C1 segment of cervical spinal cord (tissue), 14 donors: Measurements from ENCODE around the gene MAPK7.

Experiments
- DNase-seq, 14 donors: peaks; one replicate each; lab custom pipeline; 2025; lab: John Stamatoyannopoulos, UW

MAPK7 gene

GRCh38 chr17:19415806-19416775, 37.8 kb downstream of the MAPK7 start:
- no peak for DNase-seq

DNA sequence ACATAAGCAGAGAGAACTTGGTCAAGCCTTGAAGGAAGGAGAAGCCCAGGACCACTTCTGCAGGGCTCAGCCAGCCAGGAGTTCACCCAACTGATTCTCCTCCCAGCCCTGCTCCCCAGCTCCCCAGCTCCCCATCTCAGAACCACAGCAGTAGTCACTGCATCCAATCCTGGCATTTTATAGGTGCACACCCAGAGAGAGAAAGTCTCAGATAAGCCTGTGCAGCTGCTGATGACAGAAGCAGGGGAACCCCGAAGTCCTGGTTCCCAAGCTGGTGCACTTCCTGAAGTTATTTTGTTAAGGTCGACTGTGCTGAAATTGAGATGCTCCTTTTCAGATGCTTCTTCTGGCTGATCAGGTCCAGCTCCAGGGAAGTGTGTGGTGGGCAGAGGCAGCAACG, 39.3 kb downstream of the MAPK7 start:
- no peak for DNase-seq

DNA sequence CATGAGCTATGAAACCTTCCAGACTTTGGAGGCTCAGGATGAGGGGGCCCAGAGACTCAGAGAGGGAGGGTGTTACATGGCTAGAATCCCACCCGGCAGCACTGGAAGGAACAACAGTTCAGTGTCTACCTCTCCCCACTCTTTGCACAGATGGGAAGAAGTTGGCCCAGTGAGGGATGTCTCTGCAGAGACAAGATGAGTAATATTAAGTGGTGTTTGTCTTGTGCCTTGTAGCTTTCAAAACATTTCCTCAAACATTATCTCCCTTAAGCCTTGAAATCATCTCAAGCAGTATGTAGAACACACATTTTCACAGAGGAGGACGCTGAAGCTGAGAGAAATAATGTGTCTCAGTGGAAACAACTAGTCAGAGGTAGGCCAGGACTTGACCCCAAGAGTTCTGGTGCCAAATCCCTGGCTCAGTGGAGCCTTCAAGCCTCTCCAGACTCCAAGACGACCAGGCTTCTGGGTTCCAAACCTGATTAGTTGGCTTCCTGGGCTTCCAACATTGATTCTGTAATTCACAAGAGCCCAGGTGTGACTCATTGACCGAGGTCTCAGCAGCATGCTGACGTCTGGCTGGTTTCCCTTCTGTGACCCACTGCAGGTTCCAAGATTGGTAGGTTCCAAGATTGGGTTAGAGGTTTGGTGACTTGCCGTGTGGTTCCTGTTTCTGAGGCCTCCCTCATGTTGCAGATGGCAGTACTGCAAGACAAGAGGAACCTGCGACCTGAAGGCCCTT, 40.1 kb downstream of the MAPK7 start:
- DNase-seq, result peak in 1 of 14 donors; percentile 21

DNA sequence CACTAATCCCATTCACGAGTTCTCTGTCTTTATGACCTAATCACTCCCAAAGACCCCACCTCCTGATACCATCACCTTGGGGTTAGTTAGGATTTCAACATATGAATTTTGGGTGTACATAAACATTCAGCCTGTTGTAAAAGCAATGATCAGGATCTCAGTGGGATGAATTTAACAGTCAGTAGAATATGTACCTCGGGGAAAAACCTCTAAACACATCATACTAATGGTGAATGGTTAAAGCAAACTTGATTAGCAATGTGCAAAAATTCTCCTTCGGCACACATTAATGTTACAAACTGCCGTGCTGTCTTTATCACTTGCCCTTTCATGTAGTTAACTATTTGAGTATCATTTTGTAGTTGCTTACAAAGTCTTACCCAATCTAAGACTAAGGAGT, 42.9 kb downstream of the MAPK7 start:
- no peak for DNase-seq

DNA sequence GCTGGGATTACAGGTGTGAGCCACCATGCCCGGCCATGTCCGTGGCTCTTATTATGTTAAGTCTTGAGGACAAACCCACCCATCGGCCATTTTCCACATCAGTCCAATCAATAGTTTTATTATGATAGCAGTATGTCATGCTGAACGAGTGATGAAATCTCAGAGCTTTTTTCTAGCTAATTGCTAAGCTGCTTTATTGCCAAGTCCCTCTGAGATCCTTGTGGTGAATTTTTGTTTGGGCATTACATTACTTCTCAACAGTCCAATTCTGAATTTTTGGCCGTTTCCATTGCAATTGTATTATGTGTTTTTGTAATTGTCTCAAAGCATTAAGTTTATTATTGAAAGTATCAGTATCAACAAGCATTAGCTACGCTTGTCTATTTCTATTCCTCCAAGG, 43.6 kb downstream of the MAPK7 start:
- no peak for DNase-seq

DNA sequence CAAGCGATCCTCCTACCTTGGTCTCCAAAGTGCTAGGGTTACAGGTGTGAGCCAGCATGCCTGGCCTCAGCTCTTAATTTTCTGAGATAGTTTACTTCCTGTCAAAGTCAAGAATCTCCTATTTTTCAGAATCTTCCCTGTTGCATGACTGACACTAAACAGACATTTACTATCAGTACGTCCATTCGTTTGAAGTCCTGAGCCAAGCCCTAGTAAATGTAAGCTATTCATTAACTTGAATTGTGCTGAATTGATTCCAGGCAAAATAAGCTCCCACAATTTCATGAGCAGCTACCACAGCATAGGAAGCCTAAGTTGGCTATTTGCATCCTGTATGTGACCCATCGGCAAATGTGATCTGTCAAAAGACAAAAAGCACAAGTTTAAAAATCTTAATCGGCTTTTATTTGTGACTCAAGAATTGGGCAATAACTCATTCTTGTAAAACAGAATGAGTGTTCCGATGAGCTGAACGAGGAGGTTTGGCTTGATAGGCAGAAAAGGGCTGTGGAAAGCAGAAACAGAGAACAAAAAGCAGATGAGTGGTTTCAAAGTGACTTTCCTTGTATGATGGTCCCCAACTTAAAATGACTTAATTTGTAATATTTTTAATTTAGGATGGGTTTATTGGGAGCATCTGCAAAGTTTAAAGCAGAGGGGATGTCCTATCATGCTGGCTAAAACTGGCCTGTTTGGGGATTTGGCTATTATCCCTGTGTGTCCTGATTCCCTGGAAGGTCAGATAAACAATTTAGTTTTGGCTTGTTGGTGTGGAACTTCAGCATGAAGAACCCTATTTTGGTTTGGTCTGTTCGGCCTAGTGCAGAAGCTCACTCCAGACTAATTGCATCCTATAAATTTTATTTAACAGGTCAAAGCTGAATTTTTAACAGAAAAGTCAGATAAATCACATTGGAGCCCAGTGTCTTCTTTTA, 46.9 kb downstream of the MAPK7 start:
- no peak for DNase-seq

- DNase-seq, result no peak
These were observed 48.3 kb downstream of the MAPK7 start for GRCh38 chr17:19426631-19427030.

GRCh38 chr17:19431691-19432090, 53.4 kb downstream of the MAPK7 start:
- no peak for DNase-seq
